Uterus (tissue), 4 donors: ENCODE data around the gene MRPL49. TPM values are rescaled to one million over a fixed set of nuclear protein-coding genes. Genes with fewer than 3 reads are reported as not detected.

Experiments
- DNase-seq, 2 donors: peaks; one replicate each; pipeline ENCODE4 v3.0.0-alpha.2; 2019 to 2020
- H3K27ac ChIP-seq, 2 donors: fragments of 200-600 bp; sonication (generic); 1 replicate in 1 of 2; 2 replicates in 1 of 2; pipeline ENCODE4 v1.5.1; 2016 to 2018
- H3K27me3 ChIP-seq, 2 donors: fragments of 200-600 bp; sonication (generic); one replicate each; pipeline ENCODE4 v1.5.1; 2018 to 2019; ENCODE audit warnings: control low read depth in 1 of 2
- H3K36me3 ChIP-seq, 2 donors: fragments of 200-600 bp; sonication (generic); one replicate each; pipeline ENCODE4 v1.5.1; 2019; ENCODE audit warnings: control low read depth in 1 of 2
- H3K4me1 ChIP-seq, 2 donors: fragments of 200-600 bp; sonication (generic); one replicate each; pipeline ENCODE4 v1.5.1; 2018 to 2019; ENCODE audit warnings: control low read depth in 1 of 2
- H3K4me3 ChIP-seq, 2 donors: fragments of 200-600 bp; sonication (generic); 1 replicate in 1 of 2; 2 replicates in 1 of 2; pipeline ENCODE4 v1.5.1; 2018 to 2019; ENCODE audit warnings: mild to moderate bottlenecking in 1 of 2
- H3K9me3 ChIP-seq, 2 donors: fragments of 200-600 bp; sonication (generic); one replicate each; pipeline ENCODE4 v1.5.1; 2019; ENCODE audit warnings: control low read depth in 1 of 2
- CTCF ChIP-seq, 4 experiments: fragments of 200-600 bp in 2 of 4; fragments of 450-650 bp in 2 of 4; sonication (generic) in 2 of 4; IDR thresholded peaks; one replicate each; pipeline ENCODE4 v1.5.1; 2016 to 2019; ENCODE audit warnings: antibody characterized with exemption in 4 of 4, mild to moderate bottlenecking in 2 of 4, moderate library complexity in 1 of 4
- POLR2A ChIP-seq, 2 donors: fragments of 450-650 bp; IDR thresholded peaks; one replicate each; pipeline ENCODE4 v1.6.1; 2016; ENCODE audit warnings: antibody characterized with exemption in 2 of 2, mild to moderate bottlenecking in 1 of 2, moderate library complexity in 1 of 2
- intact Hi-C: fragments of 100-400 bp; cut with DNase I; formaldehyde crosslinking; loops from one replicate; pipeline ENCODE4 v1.15.1; 2023; ENCODE audit warnings: low total_unique reads
- total RNA-seq, 4 donors: library from RNA; depleted of rRNA in 3 of 4; stranded (reverse); fragments of >200 nt in 3 of 4; gene quantifications; one replicate each; pipeline versions ENCODE4 v1.1.0 to v1.2.4, GENCODE V29; 2014 to 2023
- donor health status: DM: yes; HTN: yes; CAD: no.

The MRPL49 gene
- total RNA-seq, 4 donors from 2014 or later = 27.6 to 69.2 (median 57.8) TPM

- intact Hi-C loops = no loop called here
- DNase-seq = no peak
- H3K27ac ChIP-seq = no peak overlapping the region
Measured at GRCh38 chr11:65124480-65125196, 2.5 kb downstream of the MRPL49 start.

GRCh38 chr11:65125197-65126056 lies 3.3 kb downstream of the MRPL49 start:
- intact Hi-C loops = no loop called here
- no peaks in the 10 kb centered on the region for H3K9me3 ChIP-seq
- no peak for DNase-seq
- no peak overlapping the region for H3K4me3 ChIP-seq
- H3K36me3 ChIP-seq = no peaks in the 10 kb centered on the region
- H3K4me1 ChIP-seq = peaks cover 5 to 9% of the 10 kb centered on the region in 2 donors
- H3K27ac ChIP-seq = no peak overlapping the region
- TF ChIP-seq POLR2A (IDR thresholded peaks at IDR 0.05) = no peak
- TF ChIP-seq CTCF (IDR thresholded peaks at IDR 0.05) = no peak
- no peaks in the 10 kb centered on the region for H3K27me3 ChIP-seq

More at GRCh38 chr11:65124480-65125196, 2.5 kb downstream of the MRPL49 start:
- Histone ChIP-seq H3K36me3 (no peaks in the 10 kb centered on the region), H3K27me3 (no peaks in the 10 kb centered on the region), H3K4me3 (no peak overlapping the region), H3K4me1 (peaks cover 5 to 9% of the 10 kb centered on the region in 2 donors), H3K9me3 (no peaks in the 10 kb centered on the region)
- no peak for TF ChIP-seq CTCF (IDR thresholded peaks at IDR 0.05)
- TF ChIP-seq POLR2A (IDR thresholded peaks at IDR 0.05) = no peak

GRCh38 chr11:65126624-65127274 lies 4.6 kb downstream of the MRPL49 start:
- no peak for DNase-seq
- Histone ChIP-seq H3K27me3 (no peaks in the 10 kb centered on the region), H3K9me3 (no peaks in the 10 kb centered on the region), H3K27ac (no peak overlapping the region), H3K4me3 (no peak overlapping the region), H3K36me3 (no peaks in the 10 kb centered on the region), H3K4me1 (no peaks in the 10 kb centered on the region)
- intact Hi-C loops = no loop called here
- no peak for TF ChIP-seq POLR2A (IDR thresholded peaks at IDR 0.05)

GRCh38 chr11:65127473-65128181 lies 5.5 kb downstream of the MRPL49 start:
- no peak for DNase-seq
- TF ChIP-seq POLR2A (IDR thresholded peaks at IDR 0.05) (no peak), CTCF (IDR thresholded peaks at IDR 0.05) (no peak)
- Histone ChIP-seq H3K9me3 (no peaks in the 10 kb centered on the region), H3K4me3 (no peak overlapping the region), H3K4me1 (no peaks in the 10 kb centered on the region), H3K36me3 (no peaks in the 10 kb centered on the region), H3K27ac (no peak overlapping the region), H3K27me3 (no peaks in the 10 kb centered on the region)
- intact Hi-C loops = no loop called here
